ENCODE results near the gene TAB2. TPM values are rescaled to one million over a fixed set of nuclear protein-coding genes. Genes with fewer than 3 reads are reported as not detected.

TAB2 gene
- total RNA-seq, 1 experiment from 2014 or later, result 56.2 TPM

DNA sequence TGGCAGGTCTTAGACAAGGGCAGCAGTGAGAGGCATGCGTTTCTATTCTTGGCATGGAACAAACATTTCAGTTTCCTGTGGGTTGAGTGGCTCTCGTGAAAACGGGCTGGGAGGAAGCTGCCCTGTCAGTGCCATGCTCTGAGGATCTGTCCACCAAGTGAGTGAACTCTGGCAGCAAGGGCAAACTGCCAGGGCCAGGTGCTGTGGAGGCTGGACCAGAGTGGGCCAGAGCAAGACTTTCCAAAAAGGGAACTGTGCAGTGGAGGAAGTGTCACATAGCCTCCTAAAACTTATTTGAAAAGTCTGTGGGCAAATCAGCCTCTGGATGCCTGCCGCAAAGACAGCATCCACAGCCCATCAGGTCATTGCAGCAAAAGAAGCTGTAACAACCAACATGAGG lies 44.2 kb upstream of the TAB2 start:
- no peaks in the 10 kb centered on the region for H3K27me3 Mint-ChIP-seq (ENCODE audit: low read depth)
- no CpG with 5 or more reads among the region's 4 CpGs for WGBS (ENCODE audit: extremely low coverage, insufficient read length, low lambda C conversion rate)
- no peaks in the 10 kb centered on the region; a peak in 1 of 4 replicates for H3K4me1 Mint-ChIP-seq
- H3K18ac ChIP-seq (ENCODE audit: insufficient read length, low read depth, low read length), result no peak overlapping the region
- no peak overlapping the region for H3K23ac ChIP-seq (ENCODE audit: insufficient read length, low read depth, low read length)
- H3K14ac ChIP-seq (ENCODE audit: insufficient read depth, low read length), result no peak overlapping the region
- no peak for DNase-seq
- no peaks in the 10 kb centered on the region for H3K79me1 ChIP-seq (ENCODE audit: insufficient read depth, low read depth, low read length, poor library complexity, severe bottlenecking)
- H4K5ac ChIP-seq (ENCODE audit: insufficient read length, low read depth, low read length), result no peak overlapping the region
- no peak overlapping the region for H4K91ac ChIP-seq (ENCODE audit: insufficient read length, low read depth, low read length)
- H2BK20ac ChIP-seq (ENCODE audit: low read depth, low read length, poor library complexity, severe bottlenecking), result no peak overlapping the region
- H3K27ac Mint-ChIP-seq, result no peak overlapping the region
- no peak overlapping the region for H3K4me2 ChIP-seq (ENCODE audit: insufficient read depth, insufficient read length, low read length)
- peaks cover 2% of the 10 kb centered on the region; the same call in 1 of the 2 replicates for H3K27me3 ChIP-seq (ENCODE audit: insufficient read depth, low read length)
- no peaks in the 10 kb centered on the region for H3K79me2 ChIP-seq (ENCODE audit: insufficient read depth, low read length)
- H3K23me2 ChIP-seq (ENCODE audit: insufficient read length, low read depth, low read length, poor library complexity, severe bottlenecking), result no peaks in the 10 kb centered on the region
- H2BK120ac ChIP-seq (ENCODE audit: low read depth, low read length, poor library complexity, severe bottlenecking), result no peak overlapping the region
- H4K8ac ChIP-seq (replicated peaks; ENCODE audit: insufficient read length, low read depth, low read length), result no peak overlapping the region
- H3K4ac ChIP-seq (ENCODE audit: low read depth, low read length), result no peak overlapping the region
- H3K36me3 Mint-ChIP-seq (ENCODE audit: insufficient read depth in 1 of 3, low read depth in 3 of 3), result peaks cover 0 to 5% (median 2%) of the 10 kb centered on the region in 3 experiments; a peak in 2 of 7 replicates
- H3K56ac ChIP-seq (ENCODE audit: insufficient read length, low read depth, low read length), result no peak overlapping the region
- TF ChIP-seq, protein P1, sequence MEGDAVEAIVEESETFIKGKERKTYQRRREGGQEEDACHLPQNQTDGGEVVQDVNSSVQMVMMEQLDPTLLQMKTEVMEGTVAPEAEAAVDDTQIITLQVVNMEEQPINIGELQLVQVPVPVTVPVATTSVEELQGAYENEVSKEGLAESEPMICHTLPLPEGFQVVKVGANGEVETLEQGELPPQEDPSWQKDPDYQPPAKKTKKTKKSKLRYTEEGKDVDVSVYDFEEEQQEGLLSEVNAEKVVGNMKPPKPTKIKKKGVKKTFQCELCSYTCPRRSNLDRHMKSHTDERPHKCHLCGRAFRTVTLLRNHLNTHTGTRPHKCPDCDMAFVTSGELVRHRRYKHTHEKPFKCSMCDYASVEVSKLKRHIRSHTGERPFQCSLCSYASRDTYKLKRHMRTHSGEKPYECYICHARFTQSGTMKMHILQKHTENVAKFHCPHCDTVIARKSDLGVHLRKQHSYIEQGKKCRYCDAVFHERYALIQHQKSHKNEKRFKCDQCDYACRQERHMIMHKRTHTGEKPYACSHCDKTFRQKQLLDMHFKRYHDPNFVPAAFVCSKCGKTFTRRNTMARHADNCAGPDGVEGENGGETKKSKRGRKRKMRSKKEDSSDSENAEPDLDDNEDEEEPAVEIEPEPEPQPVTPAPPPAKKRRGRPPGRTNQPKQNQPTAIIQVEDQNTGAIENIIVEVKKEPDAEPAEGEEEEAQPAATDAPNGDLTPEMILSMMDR (conservative IDR thresholded peaks at IDR 0.05), result no peak
- H3K9ac ChIP-seq (ENCODE audit: extremely low read depth, insufficient read length, low read length), result no peak overlapping the region
- no peak overlapping the region for H2BK5ac ChIP-seq (ENCODE audit: insufficient read length, low read length)
- no peaks in the 10 kb centered on the region for H3K9me3 ChIP-seq (ENCODE audit: control insufficient read depth, low read depth, low read length)
- H2BK12ac ChIP-seq (ENCODE audit: insufficient read length, low read depth, low read length), result no peak overlapping the region
- no peak overlapping the region for H3T11ph ChIP-seq (ENCODE audit: low read length)
- no peak overlapping the region for H3K27ac ChIP-seq (ENCODE audit: insufficient read length, low read depth, low read length)
- H3K9me3 Mint-ChIP-seq, result no peaks in the 10 kb centered on the region
- no peak overlapping the region for H2AK5ac ChIP-seq (ENCODE audit: insufficient read length, low read length)
- no peaks in the 10 kb centered on the region for H4K20me1 ChIP-seq (ENCODE audit: control insufficient read depth, insufficient read depth, insufficient read length)
- no peak overlapping the region for H2AFZ ChIP-seq (ENCODE audit: low read length)
- H3K4me3 Mint-ChIP-seq, result no peak overlapping the region
- no peak overlapping the region for H2BK15ac ChIP-seq (ENCODE audit: low read depth, low read length)
- no peaks in the 10 kb centered on the region for H3K4me1 ChIP-seq (ENCODE audit: insufficient read depth, low read length)
